ENCODE measurements around the gene UST.

DNA sequence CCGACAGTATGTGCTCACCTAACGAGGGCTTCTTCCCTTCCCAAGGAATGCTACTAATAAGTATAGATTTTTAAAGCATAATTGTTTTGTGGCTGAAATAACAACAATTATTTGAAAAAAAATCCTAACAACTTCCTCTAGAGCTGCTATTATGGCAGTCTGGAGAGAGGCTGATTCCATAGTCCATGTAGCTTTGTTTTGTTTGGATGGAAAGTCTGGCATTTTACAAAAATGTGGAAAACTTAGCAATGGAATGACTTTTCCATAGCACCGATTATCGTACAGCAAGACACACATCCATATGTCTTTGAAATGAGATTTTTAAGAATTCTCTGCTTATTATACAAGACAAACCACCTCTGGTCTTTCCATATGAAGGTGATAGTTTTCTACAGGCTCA, 318.3 kb downstream of the UST start:
- TF ChIP-seq TAF1 (IDR thresholded peaks at IDR 0.05; ENCODE audit: low read depth, low read length), result no peak
- no peak for TF ChIP-seq PAX5 (IDR thresholded peaks at IDR 0.05; ENCODE audit: insufficient read depth, low read length, severe bottlenecking)
- TF ChIP-seq POLR2A (IDR thresholded peaks at IDR 0.05; ENCODE audit: low read depth, low read length), result no peak
- TF ChIP-seq POLR2AphosphoS5 (IDR thresholded peaks at IDR 0.05; ENCODE audit: low read depth, low read length), result no peak
- TF ChIP-seq SPI1 (IDR thresholded peaks at IDR 0.05; ENCODE audit: low read depth, low read length), result no peak

All from GM12891 (cell line).